VCaP (cell line): ENCODE data around the gene ELAVL4.
"Not testable (repeated sequence)": the region's sequence is repeated elsewhere in the genome, so short reads cannot be mapped to it uniquely, and the experiment has no call there.

ENCODE experiments used
- H3K27ac ChIP-seq: fragments of 450-650 bp; 2 replicates; pipeline ENCODE4 v1.5.1; 2017
- CTCF ChIP-seq: fragments of 450-650 bp; conservative IDR thresholded peaks from 2 replicates; pipeline ENCODE4 v1.5.1; 2017; ENCODE audit warnings: mild to moderate bottlenecking, moderate library complexity

ELAVL4 gene

GRCh38 chr1:50158421-50158820 is 49.7 kb downstream of the ELAVL4 start:
- TF ChIP-seq CTCF: no peak
- no peak overlapping the region for H3K27ac ChIP-seq

- no peak for TF ChIP-seq CTCF
- H3K27ac ChIP-seq: no peak overlapping the region
These were observed 55.0 kb downstream of the ELAVL4 start for GRCh38 chr1:50163680-50164079.

DNA sequence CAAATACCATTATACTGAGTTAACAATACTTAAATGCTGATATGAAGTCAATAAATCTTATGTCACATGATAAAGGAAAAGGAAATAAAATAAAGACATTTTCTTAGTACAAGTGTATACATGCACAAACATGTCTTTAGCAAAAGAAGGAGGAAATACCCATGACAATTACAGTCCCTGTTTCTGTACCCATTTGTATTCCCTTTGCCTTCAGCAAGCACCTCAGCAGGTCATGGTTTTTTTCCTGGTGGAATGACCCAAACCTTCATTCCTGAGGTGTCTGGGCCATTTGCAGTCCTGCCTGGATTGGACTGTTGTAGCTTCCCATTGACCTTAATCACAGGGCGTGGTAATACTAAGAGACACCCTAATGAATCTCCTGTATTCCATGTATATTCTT is 57.6 kb downstream of the ELAVL4 start:
- not testable (repeated sequence) for H3K27ac ChIP-seq

DNA sequence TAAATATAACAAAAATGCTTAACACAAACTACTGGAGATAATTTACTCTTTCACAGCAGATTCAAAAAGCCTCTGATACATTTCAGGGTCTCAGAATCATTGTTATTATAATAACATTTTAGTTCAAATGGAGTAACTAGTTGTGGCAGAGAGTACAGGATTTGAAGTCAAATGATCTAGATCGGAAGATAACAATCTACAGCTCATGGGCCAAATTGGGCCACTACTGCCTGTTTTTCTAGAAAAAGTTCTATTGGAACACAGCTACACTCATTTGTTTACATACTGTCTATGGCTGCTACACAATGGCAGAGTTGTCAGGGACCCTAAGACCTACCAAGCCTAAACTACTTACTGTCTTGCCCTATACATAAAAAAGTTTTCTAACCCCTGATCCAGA is 63.6 kb downstream of the ELAVL4 start:
- H3K27ac ChIP-seq: no peak overlapping the region
- no peak for TF ChIP-seq CTCF

- no peak overlapping the region for H3K27ac ChIP-seq
- TF ChIP-seq CTCF: no peak
These were observed 65.4 kb downstream of the ELAVL4 start for GRCh38 chr1:50174101-50174500.

DNA sequence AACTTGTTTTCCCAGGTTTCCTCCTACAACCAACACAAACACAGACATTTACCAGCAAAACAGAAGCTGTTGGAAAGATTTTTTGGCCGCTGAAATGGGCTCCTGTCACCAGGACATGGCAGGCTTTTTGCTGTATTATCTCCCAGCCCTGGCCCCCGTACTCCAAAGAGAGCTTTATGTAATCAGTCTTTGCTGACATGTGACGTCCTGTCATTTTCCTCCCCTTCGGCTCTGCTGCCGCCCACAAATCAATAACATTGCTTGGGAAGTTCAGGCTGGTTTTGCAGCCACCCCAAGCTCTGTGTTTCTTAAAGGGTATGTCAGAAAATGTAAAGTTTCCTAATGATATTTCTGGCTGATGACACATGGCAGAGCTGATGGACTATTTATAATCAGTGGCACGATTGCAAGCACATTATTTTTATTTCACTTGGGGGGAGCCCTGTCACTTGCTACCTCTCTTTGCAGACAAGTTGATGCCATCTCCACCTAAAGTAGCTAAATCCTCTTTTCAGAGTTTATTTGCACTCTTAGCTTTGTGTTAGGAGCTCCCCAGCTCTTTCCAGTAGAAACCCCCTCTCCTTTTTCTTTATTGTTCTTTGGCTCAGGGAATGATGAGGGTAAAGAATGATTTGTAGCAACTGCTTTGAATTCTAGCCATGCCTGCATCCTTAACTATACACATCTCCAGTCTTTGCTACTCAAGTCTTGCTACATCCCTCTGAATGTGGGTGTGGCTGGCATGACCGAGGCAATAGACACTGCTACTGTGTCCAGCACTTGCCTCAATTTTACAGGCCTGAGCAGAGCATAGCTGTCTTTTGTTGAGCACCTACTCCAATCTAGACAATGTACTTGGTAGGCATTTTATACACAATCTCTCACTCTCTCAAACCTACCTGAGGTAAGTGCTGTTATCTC is 67.3 kb downstream of the ELAVL4 start:
- H3K27ac ChIP-seq: no peak overlapping the region
- TF ChIP-seq CTCF: no peak

DNA sequence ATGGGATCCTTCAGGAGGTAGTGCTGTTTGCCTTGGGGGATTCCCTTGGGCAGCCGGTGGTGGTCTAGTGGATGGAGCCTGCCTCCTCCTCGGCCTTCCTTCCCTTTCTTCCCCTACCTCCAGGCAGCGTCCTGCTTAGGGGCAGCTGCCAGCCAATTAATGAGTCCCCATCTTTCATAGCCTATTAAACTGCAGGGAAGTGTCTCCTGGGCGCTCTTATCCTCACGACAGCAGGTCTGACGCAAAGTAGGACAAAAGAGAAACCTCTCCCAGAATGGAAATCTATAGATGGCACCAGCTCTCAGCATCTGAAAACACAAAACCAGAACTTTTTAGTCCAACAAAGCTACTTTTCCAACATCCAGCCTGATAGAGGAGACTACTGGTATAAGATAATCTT is 69.3 kb downstream of the ELAVL4 start:
- no peak for TF ChIP-seq CTCF

GRCh38 chr1:50179639-50180038 is 70.9 kb downstream of the ELAVL4 start:
- TF ChIP-seq CTCF: no peak
- H3K27ac ChIP-seq: no peak overlapping the region

More for the DNA sequence above, 69.3 kb downstream of the ELAVL4 start:
- H3K27ac ChIP-seq: no peak overlapping the region
